BJ (cell line): ENCODE measurements around the gene BRINP3. TPM values are rescaled to one million over a fixed set of nuclear protein-coding genes. Genes with fewer than 3 reads are reported as not detected.

Experiments
- CTCF ChIA-PET: fragments of 350-600 bp; formaldehyde crosslinking; extraction: SDS; loops from one replicate; lab custom pipeline; 2021; ENCODE audit warnings: antibody characterized with exemption, inconsistent platforms; lab: Yijun Ruan, JAX
- POLR2A ChIA-PET: fragments of 300-600 bp; sonication (Branson Sonifier 250); formaldehyde crosslinking; extraction: SDS; loops from one replicate; lab custom pipeline; 2021; ENCODE audit warnings: antibody characterized with exemption; lab: Charles Lee
- DNase-seq: peaks from one replicate; pipeline ENCODE4 v3.0.0-alpha.2; 2011; ENCODE audit warnings: low read depth
- H3K27me3 ChIP-seq: 2 replicates; pipeline ENCODE4 v1.6.0; 2011; ENCODE audit warnings: low read length; ENCODE audit not compliant: control insufficient read depth, insufficient read depth
- H3K36me3 ChIP-seq: 2 replicates; pipeline ENCODE4 v1.5.1; 2011; ENCODE audit warnings: low read length; ENCODE audit not compliant: control insufficient read depth, insufficient read depth
- H3K4me3 ChIP-seq: 2 replicates; pipeline ENCODE4 v1.5.1; 2011; ENCODE audit warnings: low read depth, mild to moderate bottlenecking, control low read depth, low read length
- polyA plus RNA-seq: library from polyadenylated mRNA; depleted of rRNA; stranded (reverse); fragments of >200 nt; gene quantifications from 2 replicates; pipeline ENCODE4 v1.2.3, GENCODE V29; 2011
- TF ChIP-seq, protein P1 (sequence below): IDR thresholded peaks from 2 replicates; pipeline ENCODE4 v1.5.1; 2011; ENCODE audit warnings: low read depth, mild to moderate bottlenecking, control low read depth, inconsistent platforms, low read length, moderate library complexity; ENCODE audit not compliant: insufficient read depth

The BRINP3 gene
- polyA plus RNA-seq, 1 experiment: not detected

DNA sequence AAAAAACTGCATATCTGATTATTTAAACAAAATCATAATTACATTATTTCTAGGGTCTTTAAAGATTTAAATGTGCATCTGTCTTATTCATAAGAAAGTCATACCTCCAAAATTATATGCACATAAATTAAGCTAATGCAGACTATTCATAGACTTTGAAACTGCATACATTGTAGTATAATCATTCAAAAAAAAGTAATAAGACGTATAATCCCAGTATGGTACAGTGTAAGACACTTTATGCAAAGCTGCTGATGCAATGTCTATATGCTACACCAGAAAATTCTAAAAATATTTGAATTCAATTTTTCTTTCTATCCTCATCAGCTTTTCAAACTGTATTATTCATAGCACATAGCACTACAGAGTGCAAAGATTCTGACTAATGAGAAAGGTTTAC lies 22.0 kb downstream of the BRINP3 start:
- H3K4me3 ChIP-seq: no peak overlapping the region
- POLR2A ChIA-PET: no interaction called here
- CTCF ChIA-PET: no interaction called here
- TF ChIP-seq, protein P1, sequence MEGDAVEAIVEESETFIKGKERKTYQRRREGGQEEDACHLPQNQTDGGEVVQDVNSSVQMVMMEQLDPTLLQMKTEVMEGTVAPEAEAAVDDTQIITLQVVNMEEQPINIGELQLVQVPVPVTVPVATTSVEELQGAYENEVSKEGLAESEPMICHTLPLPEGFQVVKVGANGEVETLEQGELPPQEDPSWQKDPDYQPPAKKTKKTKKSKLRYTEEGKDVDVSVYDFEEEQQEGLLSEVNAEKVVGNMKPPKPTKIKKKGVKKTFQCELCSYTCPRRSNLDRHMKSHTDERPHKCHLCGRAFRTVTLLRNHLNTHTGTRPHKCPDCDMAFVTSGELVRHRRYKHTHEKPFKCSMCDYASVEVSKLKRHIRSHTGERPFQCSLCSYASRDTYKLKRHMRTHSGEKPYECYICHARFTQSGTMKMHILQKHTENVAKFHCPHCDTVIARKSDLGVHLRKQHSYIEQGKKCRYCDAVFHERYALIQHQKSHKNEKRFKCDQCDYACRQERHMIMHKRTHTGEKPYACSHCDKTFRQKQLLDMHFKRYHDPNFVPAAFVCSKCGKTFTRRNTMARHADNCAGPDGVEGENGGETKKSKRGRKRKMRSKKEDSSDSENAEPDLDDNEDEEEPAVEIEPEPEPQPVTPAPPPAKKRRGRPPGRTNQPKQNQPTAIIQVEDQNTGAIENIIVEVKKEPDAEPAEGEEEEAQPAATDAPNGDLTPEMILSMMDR: no peak
- H3K36me3 ChIP-seq: no peaks in the 10 kb centered on the region
- H3K27me3 ChIP-seq: no peaks in the 10 kb centered on the region
- no peak for DNase-seq

DNA sequence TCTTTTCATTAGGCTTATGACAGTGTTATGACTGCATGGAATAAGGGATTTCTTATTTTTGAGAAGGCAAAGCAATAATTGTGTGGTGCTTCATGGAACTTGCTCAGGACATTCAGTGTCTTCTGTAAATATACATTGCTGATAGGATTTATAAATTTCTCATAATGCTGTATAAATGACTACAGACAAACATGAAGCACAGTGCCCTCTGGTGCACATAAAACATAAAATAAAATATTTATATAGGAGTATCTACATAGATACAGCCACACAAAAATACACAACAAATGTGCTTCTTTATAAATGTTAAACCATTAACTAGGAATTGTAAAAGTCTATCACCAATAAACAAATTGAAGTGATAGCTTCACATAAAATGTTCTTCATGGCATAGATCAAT lies 24.1 kb downstream of the BRINP3 start:
- DNase-seq: no peak
- CTCF ChIA-PET: no interaction called here
- Histone ChIP-seq H3K36me3 (no peaks in the 10 kb centered on the region), H3K27me3 (no peaks in the 10 kb centered on the region), H3K4me3 (no peak overlapping the region)
- TF ChIP-seq, protein P1: no peak
- POLR2A ChIA-PET: no interaction called here

DNA sequence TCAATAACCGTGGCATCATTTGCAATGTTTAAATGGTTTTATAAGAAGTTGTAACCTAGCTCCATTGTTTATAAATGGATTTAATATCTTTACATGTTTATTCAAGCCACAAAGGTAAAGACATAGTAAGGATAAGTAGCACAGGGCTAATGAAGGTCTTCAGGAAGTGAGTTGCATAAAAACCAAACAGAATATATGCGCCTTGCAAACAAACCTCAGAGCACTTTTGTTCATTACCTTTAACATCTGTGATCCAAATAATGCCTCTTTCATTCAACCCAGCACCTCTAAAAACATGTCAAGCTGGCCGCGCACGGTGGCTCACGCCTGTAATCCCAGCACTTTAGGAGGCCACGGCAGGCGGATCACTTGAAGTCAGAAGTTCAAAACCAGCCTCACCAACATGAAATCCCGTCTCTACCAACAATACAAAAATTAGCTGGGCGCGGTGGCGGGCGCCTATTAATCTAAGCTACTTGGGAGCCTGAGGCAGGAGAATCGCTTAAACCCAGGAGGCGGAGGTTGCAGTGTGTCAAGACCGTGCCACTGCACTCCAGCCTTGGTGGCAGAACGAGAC lies 25.3 kb downstream of the BRINP3 start:
- ChIA-PET CTCF (no interaction called here), POLR2A (no interaction called here)
- Histone ChIP-seq H3K4me3 (no peak overlapping the region), H3K36me3 (no peaks in the 10 kb centered on the region), H3K27me3 (no peaks in the 10 kb centered on the region)
- no peak for DNase-seq
- TF ChIP-seq, protein P1: no peak

DNA sequence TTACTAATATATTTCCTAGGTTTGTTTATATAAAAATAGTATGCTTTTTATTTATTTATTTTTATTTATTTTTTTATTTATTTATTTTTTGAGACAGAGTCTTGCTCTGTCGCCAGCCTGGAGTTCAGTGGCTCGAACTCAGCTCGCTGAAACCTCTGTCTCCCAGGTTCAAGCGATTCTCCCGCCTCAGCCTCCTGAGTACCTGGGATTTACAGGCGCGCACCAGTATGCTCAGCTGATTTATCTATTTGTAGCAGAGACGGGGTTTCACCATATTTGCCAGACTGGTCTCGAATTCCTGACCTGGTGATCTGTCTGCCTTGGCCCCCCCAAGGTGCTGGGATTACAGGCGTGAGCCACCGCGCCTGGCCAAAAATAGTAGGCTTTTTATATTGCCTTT lies 33.2 kb downstream of the BRINP3 start:
- TF ChIP-seq, protein P1: no peak
- Histone ChIP-seq H3K36me3 (no peaks in the 10 kb centered on the region), H3K4me3 (no peak overlapping the region), H3K27me3 (no peaks in the 10 kb centered on the region)
- no peak for DNase-seq
- POLR2A ChIA-PET: no interaction called here
- CTCF ChIA-PET: no interaction called here

DNA sequence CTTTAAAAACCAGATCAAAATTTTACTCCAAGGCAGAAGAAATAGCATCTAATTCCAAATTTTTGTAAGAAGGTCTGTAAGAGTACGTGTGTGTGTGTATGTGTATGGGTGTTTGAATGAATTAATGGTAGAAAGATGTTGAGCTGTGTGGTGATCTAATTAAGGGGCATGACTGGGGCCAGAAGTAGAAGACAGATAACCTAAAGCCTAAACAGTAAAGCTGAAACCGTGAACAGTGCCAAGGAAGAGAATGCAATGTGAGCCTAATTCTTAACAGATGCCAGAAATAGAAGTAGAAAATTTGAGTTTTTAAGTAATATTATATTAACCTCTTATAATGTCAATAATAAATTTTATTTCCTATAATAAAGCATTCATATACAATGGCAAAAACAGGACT lies 38.2 kb downstream of the BRINP3 start:
- no peaks in the 10 kb centered on the region for H3K36me3 ChIP-seq
- CTCF ChIA-PET: no interaction called here
- TF ChIP-seq, protein P1: no peak
- no peak overlapping the region for H3K4me3 ChIP-seq
- POLR2A ChIA-PET: no interaction called here
- no peaks in the 10 kb centered on the region for H3K27me3 ChIP-seq
- DNase-seq: no peak
